Endodermal cell (in vitro differentiated cells): ENCODE measurements around the gene CXCL8. TPM values are rescaled to one million over a fixed set of nuclear protein-coding genes. Genes with fewer than 3 reads are reported as not detected.

ENCODE experiments used
- DNase-seq: peaks from one replicate; pipeline ENCODE4 v3.0.0-alpha.2; 2017
- H3K27ac ChIP-seq: 2 replicates; pipeline ENCODE4 v1.5.1; 2013; ENCODE audit warnings: mild to moderate bottlenecking, low read depth, low read length, moderate library complexity
- H3K27me3 ChIP-seq: 2 replicates; pipeline ENCODE4 v1.6.1; 2013; ENCODE audit warnings: mild to moderate bottlenecking, low read length, moderate library complexity; ENCODE audit not compliant: insufficient read depth, control insufficient read depth, poor library complexity, severe bottlenecking
- H3K36me3 ChIP-seq: 2 replicates; pipeline ENCODE4 v1.7.0; 2013; ENCODE audit warnings: mild to moderate bottlenecking, low read length, moderate library complexity; ENCODE audit not compliant: control insufficient read depth, insufficient read depth
- H3K4me1 ChIP-seq: one replicate; pipeline ENCODE4 v1.7.0; 2013; ENCODE audit warnings: low read length; ENCODE audit not compliant: control insufficient read depth, insufficient read depth
- H3K4me3 ChIP-seq: 2 replicates; pipeline ENCODE4 v1.5.1; 2013; ENCODE audit warnings: mild to moderate bottlenecking, low read length, moderate library complexity
- H3K9ac ChIP-seq: 2 replicates; pipeline ENCODE4 v1.6.1; 2013; ENCODE audit warnings: mild to moderate bottlenecking, low read length, moderate library complexity; ENCODE audit not compliant: poor library complexity, severe bottlenecking; ENCODE audit errors: extremely low read depth
- H3K9me3 ChIP-seq: 2 replicates; pipeline ENCODE4 v1.6.1; 2013; ENCODE audit warnings: mild to moderate bottlenecking, low read length, moderate library complexity; ENCODE audit not compliant: control insufficient read depth
- H3K27ac Mint-ChIP-seq: 2 replicates; pipeline ENCODE4 v1.8.0; 2020; ENCODE audit warnings: mixed read lengths
- H3K27me3 Mint-ChIP-seq: 2 replicates; pipeline ENCODE4 v1.8.0; 2021; ENCODE audit warnings: mild to moderate bottlenecking, mixed read lengths; ENCODE audit not compliant: insufficient read depth
- H3K36me3 Mint-ChIP-seq: 2 replicates; pipeline ENCODE4 v1.8.0; 2020; ENCODE audit warnings: low read depth, mixed read lengths
- H3K4me1 Mint-ChIP-seq: 2 replicates; pipeline ENCODE4 v1.8.0; 2020; ENCODE audit warnings: mixed read lengths
- H3K4me3 Mint-ChIP-seq: 2 replicates; pipeline ENCODE4 v1.8.0; 2020; ENCODE audit warnings: mild to moderate bottlenecking, moderate library complexity, mixed read lengths
- H3K9me3 Mint-ChIP-seq: 2 replicates; pipeline ENCODE4 v1.8.0; 2020; ENCODE audit warnings: mild to moderate bottlenecking, mixed read lengths
- CTCF ChIP-seq: fragments of 200-600 bp; sonication (generic); conservative IDR thresholded peaks from 2 replicates; pipeline ENCODE4 v1.5.0; 2021; ENCODE audit warnings: antibody characterized with exemption, mild to moderate bottlenecking
- WGBS, 2 experiments: methylation state at CpG; one replicate each; pipeline versions ENCODE4 v1.1.5 to v1.1.7; 2013; ENCODE audit warnings: missing lambda C conversion rate in 2 of 2, mixed read lengths in 1 of 2; ENCODE audit not compliant: insufficient coverage in 1 of 2, insufficient read length in 1 of 2; 5-methylcytosine and 5-hydroxymethylcytosine counted together
- total RNA-seq, 2 donors: library from RNA; stranded (reverse); fragmentation: NEBNext Ultra II Directional in 1 of 2; extraction: Animal tissue kit (Norgen Biotek cat#: 25700) in 1 of 2; gene quantifications; 2 replicates in 1 of 2; 3 replicates in 1 of 2; pipeline ENCODE4 v1.2.1, GENCODE V29; 2021

The CXCL8 gene
- total RNA-seq, 2 donors from 2014 or later, result not detected

GRCh38 chr4:73729534-73730165, 10.7 kb upstream of the CXCL8 start:
- Mint-ChIP-seq H3K27ac (no peak overlapping the region), H3K4me1 (peaks cover 3% of the 10 kb centered on the region), H3K36me3 (no peaks in the 10 kb centered on the region), H3K27me3 (no peaks in the 10 kb centered on the region), H3K4me3 (no peak overlapping the region), H3K9me3 (no peaks in the 10 kb centered on the region)
- DNase-seq, result peak; percentile 84
- H3K9me3 ChIP-seq, result no peaks in the 10 kb centered on the region
- no peak overlapping the region for H3K4me3 ChIP-seq
- no peaks in the 10 kb centered on the region for H3K27me3 ChIP-seq
- H3K27ac ChIP-seq, result no peak overlapping the region
- no peaks in the 10 kb centered on the region for H3K36me3 ChIP-seq
- WGBS, 2 experiments, result 28 to 30% methylated on average over 1 to 2 of the region's 3 CpGs
- TF ChIP-seq CTCF, result peak; percentile 92
- no peaks in the 10 kb centered on the region for H3K4me1 ChIP-seq
- H3K9ac ChIP-seq, result no peak overlapping the region

- WGBS, 2 experiments, result 71 to 89% methylated on average over 2 of the region's 2 CpGs
- Mint-ChIP-seq H3K4me3 (no peak overlapping the region), H3K27me3 (no peaks in the 10 kb centered on the region), H3K4me1 (peaks cover 3% of the 10 kb centered on the region), H3K9me3 (no peaks in the 10 kb centered on the region), H3K36me3 (no peaks in the 10 kb centered on the region), H3K27ac (no peak overlapping the region)
- no peaks in the 10 kb centered on the region for H3K27me3 ChIP-seq
- no peaks in the 10 kb centered on the region for H3K9me3 ChIP-seq
- no peak overlapping the region for H3K9ac ChIP-seq
- TF ChIP-seq CTCF, result no peak
- no peaks in the 10 kb centered on the region for H3K36me3 ChIP-seq
- no peak for DNase-seq
- H3K27ac ChIP-seq, result no peak overlapping the region
- no peak overlapping the region for H3K4me3 ChIP-seq
- H3K4me1 ChIP-seq, result no peaks in the 10 kb centered on the region
Observed at GRCh38 chr4:73730292-73730691, 10.1 kb upstream of the CXCL8 start.

- Histone ChIP-seq H3K4me3 (no peak overlapping the region), H3K9me3 (no peaks in the 10 kb centered on the region), H3K9ac (no peak overlapping the region), H3K4me1 (no peaks in the 10 kb centered on the region), H3K27me3 (no peaks in the 10 kb centered on the region), H3K36me3 (no peaks in the 10 kb centered on the region), H3K27ac (no peak overlapping the region)
- no peaks in the 10 kb centered on the region for H3K36me3 Mint-ChIP-seq
- peaks cover 3% of the 10 kb centered on the region for H3K4me1 Mint-ChIP-seq
- 91 to 92% methylated on average over 1 to 3 of the region's 3 CpGs for WGBS, 2 experiments
- no peaks in the 10 kb centered on the region for H3K9me3 Mint-ChIP-seq
- H3K27me3 Mint-ChIP-seq, result no peaks in the 10 kb centered on the region
- no peak for DNase-seq
- no peak overlapping the region for H3K27ac Mint-ChIP-seq
- H3K4me3 Mint-ChIP-seq, result no peak overlapping the region
- TF ChIP-seq CTCF, result no peak
Observed at GRCh38 chr4:73730867-73731266, 9.5 kb upstream of the CXCL8 start.
